Tibial nerve (tissue), 4 donors: ENCODE measurements around the gene XCR1. TPM values are rescaled to one million over a fixed set of nuclear protein-coding genes. Genes with fewer than 3 reads are reported as not detected.
"Not testable (repeated sequence)": the region's sequence is repeated elsewhere in the genome, so short reads cannot be mapped to it uniquely, and the experiment has no call there.

ENCODE experiments used
- DNase-seq, 2 donors: peaks; one replicate each; pipeline ENCODE4 v3.0.0-alpha.2; 2019; ENCODE audit warnings: low spot score in 2 of 2
- H3K27ac ChIP-seq, 4 donors: fragments of 200-600 bp; sonication (generic) in 3 of 4; one replicate each; pipeline ENCODE4 v1.5.1; 2017 to 2019; ENCODE audit warnings: mild to moderate bottlenecking in 1 of 4
- H3K27me3 ChIP-seq, 2 donors: fragments of 200-600 bp; sonication (generic) in 1 of 2; one replicate each; pipeline versions ENCODE4 v1.5.1 to v1.6.0; 2017 to 2019
- H3K36me3 ChIP-seq, 3 donors: fragments of 200-600 bp; sonication (generic); one replicate each; pipeline ENCODE4 v1.5.1; 2018 to 2019
- H3K4me1 ChIP-seq, 4 donors: fragments of 200-600 bp; sonication (generic) in 3 of 4; one replicate each; pipeline ENCODE4 v1.5.1; 2017 to 2019
- H3K4me3 ChIP-seq, 4 donors: fragments of 200-600 bp; sonication (generic) in 3 of 4; one replicate each; pipeline ENCODE4 v1.5.1; 2017 to 2019; ENCODE audit warnings: mild to moderate bottlenecking in 1 of 4, moderate library complexity in 1 of 4
- H3K9me3 ChIP-seq, 4 donors: fragments of 200-600 bp; sonication (generic) in 3 of 4; one replicate each; pipeline ENCODE4 v1.5.1; 2017 to 2019
- EP300 ChIP-seq, 2 donors: sonication (generic); formaldehyde crosslinking; IDR thresholded peaks; one replicate each; pipeline ENCODE4 v1.6.1; 2017; ENCODE audit warnings: antibody characterized with exemption in 2 of 2, mild to moderate bottlenecking in 1 of 2
- POLR2A ChIP-seq, 2 donors: fragments of 450-650 bp; IDR thresholded peaks; one replicate each; pipeline ENCODE4 v1.6.1; 2017; ENCODE audit warnings: antibody characterized with exemption in 2 of 2, mild to moderate bottlenecking in 2 of 2, moderate library complexity in 2 of 2
- WGBS, 2 donors: methylation state at CpG; one replicate each; pipeline ENCODE4 v1.1.5; 2018; 5-methylcytosine and 5-hydroxymethylcytosine counted together
- total RNA-seq, 4 donors: library from RNA; depleted of rRNA; stranded (reverse); fragments of >200 nt; gene quantifications; one replicate each; pipeline ENCODE4 v1.1.0, GENCODE V29; 2016
- TF ChIP-seq, protein P1 (sequence below), 5 experiments: fragments of 200-600 bp in 3 of 5; fragments of 450-650 bp in 2 of 5; sonication (generic) in 3 of 5; IDR thresholded peaks; one replicate each; pipeline ENCODE4 v1.5.1; 2016 to 2019; ENCODE audit warnings: antibody characterized with exemption in 5 of 5, mild to moderate bottlenecking in 3 of 5, moderate library complexity in 2 of 5

The XCR1 gene
- total RNA-seq, 4 donors from 2014 or later = not detected

DNA sequence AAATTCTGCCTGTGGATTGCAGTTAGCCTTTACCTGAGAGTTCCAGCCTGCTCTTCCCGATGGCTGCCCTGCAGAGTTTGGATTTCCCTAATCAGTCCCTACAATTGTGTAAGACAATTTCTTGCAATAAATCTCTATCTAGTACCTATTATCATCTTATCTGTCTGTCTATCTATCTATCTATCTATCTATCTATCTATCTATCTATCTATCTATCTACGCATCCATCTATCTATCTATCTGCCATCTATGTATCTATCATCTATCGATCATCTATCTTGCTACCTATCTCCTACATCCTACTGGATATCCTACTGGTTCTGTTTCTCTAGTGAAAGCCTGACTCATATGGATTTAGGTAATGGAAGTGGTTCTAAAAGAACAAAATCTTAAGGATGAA, 30.4 kb upstream of the XCR1 start:
- TF ChIP-seq POLR2A (IDR thresholded peaks at IDR 0.05) (no peak), EP300 (IDR thresholded peaks at IDR 0.05) (no peak)
- TF ChIP-seq, protein P1, sequence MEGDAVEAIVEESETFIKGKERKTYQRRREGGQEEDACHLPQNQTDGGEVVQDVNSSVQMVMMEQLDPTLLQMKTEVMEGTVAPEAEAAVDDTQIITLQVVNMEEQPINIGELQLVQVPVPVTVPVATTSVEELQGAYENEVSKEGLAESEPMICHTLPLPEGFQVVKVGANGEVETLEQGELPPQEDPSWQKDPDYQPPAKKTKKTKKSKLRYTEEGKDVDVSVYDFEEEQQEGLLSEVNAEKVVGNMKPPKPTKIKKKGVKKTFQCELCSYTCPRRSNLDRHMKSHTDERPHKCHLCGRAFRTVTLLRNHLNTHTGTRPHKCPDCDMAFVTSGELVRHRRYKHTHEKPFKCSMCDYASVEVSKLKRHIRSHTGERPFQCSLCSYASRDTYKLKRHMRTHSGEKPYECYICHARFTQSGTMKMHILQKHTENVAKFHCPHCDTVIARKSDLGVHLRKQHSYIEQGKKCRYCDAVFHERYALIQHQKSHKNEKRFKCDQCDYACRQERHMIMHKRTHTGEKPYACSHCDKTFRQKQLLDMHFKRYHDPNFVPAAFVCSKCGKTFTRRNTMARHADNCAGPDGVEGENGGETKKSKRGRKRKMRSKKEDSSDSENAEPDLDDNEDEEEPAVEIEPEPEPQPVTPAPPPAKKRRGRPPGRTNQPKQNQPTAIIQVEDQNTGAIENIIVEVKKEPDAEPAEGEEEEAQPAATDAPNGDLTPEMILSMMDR (IDR thresholded peaks at IDR 0.05) = no peak
- DNase-seq = no peak
- H3K4me1 ChIP-seq = peaks cover 0 to 3% (median 0%) of the 10 kb centered on the region in 4 donors
- H3K9me3 ChIP-seq = no peaks in the 10 kb centered on the region
- 62 to 93% methylated on average over 3 of the region's 3 CpGs for WGBS, 2 donors
- H3K27ac ChIP-seq = no peak overlapping the region
- no peak overlapping the region for H3K4me3 ChIP-seq
- H3K36me3 ChIP-seq = no peaks in the 10 kb centered on the region
- H3K27me3 ChIP-seq = no peaks in the 10 kb centered on the region

DNA sequence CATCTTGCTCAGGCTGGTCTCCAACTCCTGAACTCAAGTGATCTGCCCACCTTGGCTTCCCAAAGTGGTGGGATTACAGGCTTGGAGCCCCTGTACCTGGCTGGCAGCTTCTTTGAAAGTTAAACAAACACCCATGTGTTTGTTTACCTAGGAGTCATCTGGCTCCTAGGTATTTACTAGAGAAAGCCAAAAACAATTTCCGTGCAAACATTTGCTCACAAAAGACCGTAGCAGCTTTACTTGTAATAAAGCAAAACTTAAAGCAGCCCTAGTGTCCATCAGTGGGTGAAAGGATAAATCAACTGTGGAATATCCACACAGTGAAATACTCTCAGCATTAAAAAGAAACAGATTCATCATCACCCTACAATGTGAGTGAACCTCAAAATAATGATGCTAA, 29.4 kb upstream of the XCR1 start:
- WGBS, 2 donors = 64 to 71% methylated on average over 2 of the region's 2 CpGs
- DNase-seq = no peak
- H3K27ac ChIP-seq = no peak overlapping the region
- no peaks in the 10 kb centered on the region for H3K9me3 ChIP-seq
- TF ChIP-seq EP300 (IDR thresholded peaks at IDR 0.05) (no peak), POLR2A (IDR thresholded peaks at IDR 0.05) (no peak)
- TF ChIP-seq, protein P1 (IDR thresholded peaks at IDR 0.05) = no peak
- no peak overlapping the region for H3K4me3 ChIP-seq
- no peaks in the 10 kb centered on the region for H3K36me3 ChIP-seq
- H3K4me1 ChIP-seq = no peaks in the 10 kb centered on the region
- no peaks in the 10 kb centered on the region for H3K27me3 ChIP-seq

DNA sequence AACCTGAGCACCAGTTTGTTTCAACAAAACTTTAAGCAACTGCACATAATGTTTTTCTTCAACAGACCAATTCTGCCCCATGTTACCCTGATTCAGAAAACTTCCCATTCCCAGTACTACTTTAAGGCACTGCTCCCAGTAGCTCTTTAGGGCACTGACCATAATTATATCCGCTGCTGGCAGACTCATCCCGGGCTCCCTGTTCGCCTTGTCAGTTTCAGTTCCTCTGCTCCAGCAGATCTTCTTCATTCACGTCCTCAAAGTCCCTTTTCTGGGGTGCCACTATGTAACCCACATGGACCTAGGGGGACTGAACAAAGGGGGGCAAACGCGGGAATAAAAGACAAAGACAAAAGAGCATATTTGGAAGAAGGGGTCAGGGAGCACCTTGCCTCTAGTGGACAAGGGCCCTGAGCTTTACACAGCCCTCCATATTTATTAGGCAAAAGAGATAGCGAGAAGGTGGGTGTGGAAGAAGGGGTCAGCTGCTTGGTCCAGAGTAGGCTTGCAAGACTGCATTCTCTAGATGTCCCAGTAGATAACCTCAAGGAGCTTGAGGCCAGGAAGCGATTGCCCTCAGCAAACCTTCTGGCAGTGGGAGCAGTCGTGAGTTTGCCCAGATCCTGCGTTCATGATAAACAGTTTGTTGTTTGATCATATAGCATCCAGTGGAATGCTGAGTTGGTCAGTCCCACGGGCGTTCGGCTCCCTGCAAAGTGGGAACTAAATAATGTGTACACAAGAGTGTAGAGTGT, 26.7 kb upstream of the XCR1 start:
- H3K9me3 ChIP-seq, H3K36me3 ChIP-seq, H3K4me3 ChIP-seq, H3K27me3 ChIP-seq, H3K4me1 ChIP-seq, H3K27ac ChIP-seq, DNase-seq: not testable (repeated sequence)
- 76 to 85% methylated on average over 13 of the region's 13 CpGs for WGBS, 2 donors

DNA sequence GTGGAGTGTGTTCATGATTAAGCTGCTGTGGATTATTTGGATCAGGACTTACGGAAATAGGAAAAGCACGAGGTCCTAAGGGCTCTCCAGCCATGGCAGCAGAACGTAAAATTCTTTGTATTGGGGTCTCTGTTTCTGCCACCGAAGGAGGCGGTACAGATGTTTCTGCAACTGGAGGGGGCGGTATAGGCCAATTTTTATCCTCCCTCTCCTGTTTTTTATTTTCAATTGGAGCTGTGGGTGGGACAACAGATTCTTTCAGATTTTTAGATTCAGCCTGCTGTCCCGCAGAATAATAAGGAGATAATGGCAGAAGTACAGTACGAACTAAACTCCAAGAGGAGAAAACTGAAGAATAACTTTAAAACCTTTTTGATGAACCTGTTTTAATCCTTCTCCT, 26.0 kb upstream of the XCR1 start:
- H3K9me3 ChIP-seq, DNase-seq, H3K4me1 ChIP-seq, H3K27me3 ChIP-seq, H3K4me3 ChIP-seq, H3K27ac ChIP-seq, H3K36me3 ChIP-seq: not testable (repeated sequence)
- 51 to 60% methylated on average over 8 of the region's 8 CpGs for WGBS, 2 donors

DNA sequence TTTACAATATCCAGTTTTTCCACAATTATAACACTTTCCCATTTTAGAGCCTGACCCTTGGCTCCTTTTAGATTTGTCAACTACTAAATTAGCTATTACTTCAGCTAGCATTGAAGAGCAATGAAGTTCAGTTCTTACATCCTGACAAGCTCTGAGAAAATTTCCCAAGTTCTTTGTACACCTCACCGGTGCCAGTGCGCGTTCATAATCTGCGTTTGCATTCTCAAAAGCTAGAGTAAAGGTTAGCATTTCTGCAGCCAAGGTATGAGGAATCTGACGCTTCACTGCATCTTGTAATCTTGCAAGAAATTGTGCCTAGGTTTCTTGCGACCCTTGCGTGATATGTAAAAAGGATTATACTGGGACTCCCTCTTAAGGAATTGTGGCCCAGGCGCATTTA, 25.2 kb upstream of the XCR1 start:
- no peaks in the 10 kb centered on the region for H3K27me3 ChIP-seq
- H3K36me3 ChIP-seq = no peaks in the 10 kb centered on the region
- TF ChIP-seq POLR2A (IDR thresholded peaks at IDR 0.05) (no peak), EP300 (IDR thresholded peaks at IDR 0.05) (no peak)
- TF ChIP-seq, protein P1 (IDR thresholded peaks at IDR 0.05) = no peak
- no peaks in the 10 kb centered on the region for H3K9me3 ChIP-seq
- no peak overlapping the region for H3K27ac ChIP-seq
- WGBS, 2 donors = 93 to 96% methylated on average over 8 of the region's 8 CpGs
- no peak for DNase-seq
- H3K4me3 ChIP-seq = no peak overlapping the region
- no peaks in the 10 kb centered on the region for H3K4me1 ChIP-seq

DNA sequence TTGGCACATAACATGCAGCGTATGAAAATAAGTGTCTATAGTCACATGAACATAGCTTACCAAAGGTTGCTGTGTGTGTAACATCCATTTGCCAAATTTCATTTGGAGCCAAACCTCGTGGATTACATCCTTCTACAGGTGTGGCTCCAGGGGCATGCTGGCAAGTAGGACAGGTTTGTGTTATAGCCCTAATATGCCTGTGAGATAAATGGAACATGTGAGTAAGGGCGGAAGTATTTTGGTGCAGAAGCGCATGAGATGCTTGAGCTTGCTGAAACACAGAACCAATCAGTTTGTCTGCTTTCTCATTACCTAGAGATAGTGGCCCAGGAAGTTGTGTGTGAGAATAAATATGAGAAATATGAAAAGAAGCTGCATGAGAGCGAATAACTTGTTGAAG, 21.8 kb upstream of the XCR1 start:
- DNase-seq = no peak
- Histone ChIP-seq H3K27ac (no peak overlapping the region), H3K36me3 (no peaks in the 10 kb centered on the region), H3K4me3 (no peak overlapping the region), H3K9me3 (no peaks in the 10 kb centered on the region), H3K27me3 (no peaks in the 10 kb centered on the region), H3K4me1 (no peaks in the 10 kb centered on the region)
- 88 to 91% methylated on average over 5 of the region's 5 CpGs for WGBS, 2 donors
- TF ChIP-seq EP300 (IDR thresholded peaks at IDR 0.05) = no peak
- TF ChIP-seq POLR2A (IDR thresholded peaks at IDR 0.05) = no peak
- TF ChIP-seq, protein P1 (IDR thresholded peaks at IDR 0.05) = no peak

DNA sequence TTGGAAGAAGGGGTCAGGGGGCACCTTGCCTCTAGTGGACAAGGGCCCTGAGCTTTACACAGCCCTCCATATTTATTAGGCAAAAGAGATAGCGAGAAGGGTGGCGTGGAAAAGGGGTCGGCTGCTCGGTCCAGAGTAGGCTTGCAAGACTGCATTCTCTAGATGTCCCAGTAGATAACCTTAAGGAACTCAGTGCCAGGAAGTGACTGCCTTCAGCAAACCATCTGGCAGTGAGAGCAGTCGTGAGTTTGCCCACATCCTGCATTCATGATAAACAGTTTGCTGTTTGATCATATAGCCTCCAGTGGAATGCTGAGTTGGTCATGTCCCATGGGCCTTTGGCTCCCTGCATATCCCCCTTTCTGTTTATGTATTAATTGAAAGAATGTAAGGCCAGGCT, 18.9 kb upstream of the XCR1 start:
- not testable (repeated sequence) for H3K9me3 ChIP-seq, H3K36me3 ChIP-seq, H3K27ac ChIP-seq, DNase-seq, H3K4me3 ChIP-seq, H3K27me3 ChIP-seq, H3K4me1 ChIP-seq
- WGBS, 2 donors = 75 to 78% methylated on average over 5 of the region's 5 CpGs
